Measurements from ENCODE around the gene OSBPL8.

Gene OSBPL8

DNA sequence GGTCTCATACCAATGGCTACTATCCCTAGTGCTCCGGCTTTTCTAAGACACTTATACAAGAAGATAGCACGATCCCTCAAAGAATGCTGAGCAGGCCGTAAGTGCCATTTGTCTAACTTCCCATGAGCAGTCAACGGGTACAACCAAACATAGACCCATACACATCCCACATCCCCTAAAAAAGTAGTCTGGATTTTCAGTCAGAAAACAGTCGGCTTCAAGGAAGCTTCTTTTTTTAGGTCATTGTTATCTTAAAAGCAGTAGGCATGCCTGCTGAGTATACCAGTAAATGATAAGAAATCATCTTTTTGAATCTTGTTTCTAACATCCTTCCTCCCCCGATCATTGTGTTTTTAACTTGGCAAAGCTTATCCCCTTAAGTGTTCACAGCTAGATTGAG lies 19.8 kb downstream of the OSBPL8 start:
- no peak for DNase-seq (ENCODE audit: insufficient read length, low spot score)
- no peak for FAIRE-seq

DNA sequence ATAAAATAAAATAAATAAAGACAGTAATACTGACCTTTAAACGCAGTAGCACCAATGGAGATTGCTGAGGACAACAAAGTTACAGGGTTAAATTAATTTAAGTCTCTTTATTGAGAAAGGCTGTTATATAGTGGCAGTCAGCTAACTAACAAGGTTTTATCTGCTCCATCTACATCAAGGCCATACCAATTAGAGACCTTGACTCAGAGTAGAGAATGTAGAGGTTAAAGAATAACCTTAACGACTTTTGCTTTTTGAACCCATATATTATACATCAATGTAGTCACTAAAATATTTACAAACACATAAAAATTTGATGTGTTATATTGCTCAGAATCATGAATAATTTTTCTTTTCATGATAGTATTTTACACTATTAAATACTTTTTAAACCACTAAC lies 21.6 kb downstream of the OSBPL8 start:
- FAIRE-seq (no peak), DNase-seq (ENCODE audit: insufficient read length, low spot score) (no peak)
- TF ChIP-seq CTCF (IDR thresholded peaks at IDR 0.05; ENCODE audit: insufficient read depth, missing control alignments): no peak

More for the DNA sequence above, 19.8 kb downstream of the OSBPL8 start:
- TF ChIP-seq CTCF (IDR thresholded peaks at IDR 0.05; ENCODE audit: insufficient read depth, missing control alignments): no peak

DNA sequence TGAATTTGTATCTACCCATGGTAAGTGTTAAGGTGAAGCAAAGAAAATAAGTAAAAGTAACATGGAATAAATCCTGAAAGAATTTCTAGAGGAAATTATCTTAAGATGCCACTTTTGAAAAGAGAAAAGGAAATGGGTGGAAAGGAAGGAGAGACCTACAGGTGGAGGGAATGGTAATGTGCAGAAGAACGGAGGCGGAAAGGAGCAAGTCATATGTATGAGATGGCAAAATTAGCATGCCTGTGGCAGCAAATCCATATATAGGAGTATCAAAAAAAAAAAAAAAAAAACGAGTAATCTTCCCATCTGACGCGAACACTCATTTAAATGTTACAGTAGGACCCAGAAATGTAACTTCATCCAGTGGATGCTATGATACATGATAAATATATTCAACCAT lies 23.0 kb downstream of the OSBPL8 start:
- no peak for TF ChIP-seq CTCF (IDR thresholded peaks at IDR 0.05; ENCODE audit: insufficient read depth, missing control alignments)
- FAIRE-seq: no peak
- DNase-seq (ENCODE audit: insufficient read length, low spot score): no peak

- FAIRE-seq (no peak), DNase-seq (ENCODE audit: insufficient read length, low spot score) (no peak)
- no peak for TF ChIP-seq CTCF (IDR thresholded peaks at IDR 0.05; ENCODE audit: insufficient read depth, missing control alignments)
These were observed 24.4 kb downstream of the OSBPL8 start for GRCh38 chr12:76535170-76535569.

DNA sequence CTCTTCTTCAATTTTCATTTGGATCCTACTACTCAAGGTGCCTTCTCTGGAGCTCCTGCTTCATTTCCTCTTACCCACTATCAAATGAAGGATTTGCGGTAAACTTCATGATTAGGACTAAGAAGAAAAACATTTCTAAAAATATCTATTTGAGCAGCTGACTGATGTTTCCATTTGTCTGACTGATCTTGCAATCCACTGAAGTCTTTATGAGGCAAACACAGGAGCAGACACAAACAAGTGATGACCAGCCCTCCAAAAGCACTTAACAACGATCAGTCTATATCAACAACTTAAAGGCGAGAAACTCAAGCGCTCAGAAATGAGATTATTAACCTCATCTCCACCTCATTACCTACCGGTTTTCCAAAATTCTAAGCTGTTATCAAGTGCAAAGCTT lies 26.2 kb downstream of the OSBPL8 start:
- FAIRE-seq (no peak), DNase-seq (ENCODE audit: insufficient read length, low spot score) (no peak)
- TF ChIP-seq CTCF (IDR thresholded peaks at IDR 0.05; ENCODE audit: insufficient read depth, missing control alignments): no peak

GRCh38 chr12:76532520-76532919 lies 27.1 kb downstream of the OSBPL8 start:
- no peak for FAIRE-seq
- TF ChIP-seq CTCF (IDR thresholded peaks at IDR 0.05; ENCODE audit: insufficient read depth, missing control alignments): no peak
- DNase-seq (ENCODE audit: insufficient read length, low spot score): no peak

GRCh38 chr12:76531056-76531455 lies 28.5 kb downstream of the OSBPL8 start:
- TF ChIP-seq CTCF (IDR thresholded peaks at IDR 0.05; ENCODE audit: insufficient read depth, missing control alignments): no peak
- FAIRE-seq (no peak), DNase-seq (ENCODE audit: insufficient read length, low spot score) (no peak)
